H1 (cell line): ENCODE data around the gene GPR18. TPM values are rescaled to one million over a fixed set of nuclear protein-coding genes. Genes with fewer than 3 reads are reported as not detected.

Source experiments
- CTCF ChIA-PET: fragments of 300-600 bp; sonication (Branson Sonifier 250); formaldehyde crosslinking; loops from one replicate; lab custom pipeline; 2021; ENCODE audit not compliant: partially characterized antibody; lab: Charles Lee
- POLR2A ChIA-PET: fragments of 300-600 bp; sonication (Branson Sonifier 250); formaldehyde crosslinking; loops from one replicate; lab custom pipeline; 2021; ENCODE audit warnings: inconsistent platforms; ENCODE audit not compliant: partially characterized antibody; lab: Charles Lee
- DNase-seq, 2 experiments: peaks; one replicate each; pipeline versions ENCODE4 v3.0.0 to v3.0.0-alpha.2; 2010 to 2022; ENCODE audit warnings: low spot score in 2 of 2, low read depth in 1 of 2, mixed read lengths in 1 of 2
- FAIRE-seq: peaks from 2 replicates; lab custom pipeline; 2011; peaks lifted over from hg19 to GRCh38; lab: Jason Lieb, UNC
- H2AFZ ChIP-seq: 2 replicates; pipeline ENCODE4 v1.8.1; 2012; ENCODE audit warnings: low read length, inconsistent platforms
- H2AK5ac ChIP-seq: 2 replicates; pipeline ENCODE4 v1.6.1; 2013; ENCODE audit warnings: low read depth, low read length
- H2BK120ac ChIP-seq: replicated peaks from 2 replicates; pipeline ENCODE3; 2013; ENCODE audit warnings: low read depth, low read length, inconsistent platforms
- H2BK12ac ChIP-seq: 2 replicates; pipeline ENCODE4 v1.6.1; 2013; ENCODE audit warnings: low read depth, low read length
- H2BK15ac ChIP-seq: 2 replicates; pipeline ENCODE4 v1.6.1; 2013; ENCODE audit warnings: low read length
- H2BK20ac ChIP-seq: 2 replicates; pipeline ENCODE4 v1.6.1; 2013; ENCODE audit warnings: low read length
- H2BK5ac ChIP-seq: 2 replicates; pipeline ENCODE4 v1.6.1; 2013; ENCODE audit warnings: low read depth, low read length
- H3K14ac ChIP-seq: 2 replicates; pipeline ENCODE4 v1.6.1; 2013; ENCODE audit warnings: inconsistent platforms; ENCODE audit not compliant: insufficient read length
- H3K18ac ChIP-seq: 2 replicates; pipeline ENCODE4 v1.6.1; 2013; ENCODE audit warnings: low read length; ENCODE audit errors: extremely low read depth
- H3K23ac ChIP-seq: 2 replicates; pipeline ENCODE4 v1.6.1; 2013; ENCODE audit warnings: inconsistent platforms; ENCODE audit not compliant: insufficient read length
- H3K23me2 ChIP-seq: 2 replicates; pipeline ENCODE4 v1.6.1; 2013; ENCODE audit warnings: low read depth, low read length
- H3K27ac ChIP-seq: 2 replicates; pipeline ENCODE4 v1.6.1; 2011; ENCODE audit warnings: low read depth, low read length, inconsistent platforms
- H3K27me3 ChIP-seq, 4 experiments: replicated peaks in 1 of 4; 1 replicate in 1 of 4; 2 replicates in 3 of 4; pipeline versions ENCODE4 v1.6.1 to v1.8.1; 2011 to 2013; ENCODE audit warnings: low read length in 3 of 4, mild to moderate bottlenecking in 3 of 4, inconsistent platforms in 2 of 4, mixed read lengths in 2 of 4, moderate library complexity in 1 of 4; ENCODE audit not compliant: control insufficient read depth in 3 of 4, insufficient read depth in 3 of 4; ENCODE audit errors: extremely low read depth in 1 of 4
- H3K36me3 ChIP-seq, 4 experiments: 2 replicates each; pipeline versions ENCODE4 v1.6.1 to v1.8.1; 2011 to 2013; ENCODE audit warnings: mild to moderate bottlenecking in 4 of 4, low read length in 3 of 4, moderate library complexity in 2 of 4, control low read depth in 1 of 4, inconsistent platforms in 1 of 4; ENCODE audit not compliant: insufficient read depth in 4 of 4, control insufficient read depth in 2 of 4
- H3K4ac ChIP-seq: replicated peaks from 2 replicates; pipeline ENCODE3; 2013; ENCODE audit warnings: low read length, low read depth, mixed read lengths, inconsistent platforms; ENCODE audit not compliant: insufficient read length
- H3K4me1 ChIP-seq, 4 experiments: replicated peaks in 1 of 4; 1 replicate in 1 of 4; 2 replicates in 3 of 4; pipeline versions ENCODE4 v1.6.1 to v1.8.1; 2011 to 2013; ENCODE audit warnings: low read length in 3 of 4, inconsistent platforms in 2 of 4, mixed read lengths in 1 of 4; ENCODE audit not compliant: insufficient read depth in 4 of 4, control insufficient read depth in 3 of 4
- H3K4me2 ChIP-seq, 2 experiments: 2 replicates each; pipeline versions ENCODE4 v1.6.1 to v1.8.1; 2011 to 2013; ENCODE audit warnings: low read depth in 2 of 2, low read length in 2 of 2, control low read depth in 1 of 2, inconsistent platforms in 1 of 2, mild to moderate bottlenecking in 1 of 2; ENCODE audit not compliant: insufficient read depth in 1 of 2
- H3K4me3 ChIP-seq, 4 experiments: fragments of 200-600, 300-600 bp in 1 of 4; sonication (generic), shearing (Covaris generic), sonication (Bioruptor Twin) in 1 of 4; 2 replicates each; pipeline versions ENCODE4 v1.5.1 to v1.8.1; 2011 to 2016; ENCODE audit warnings: low read length in 4 of 4, low read depth in 3 of 4, control low read depth in 2 of 4, inconsistent platforms in 2 of 4, mild to moderate bottlenecking in 2 of 4, mixed read lengths in 1 of 4, moderate library complexity in 1 of 4; ENCODE audit not compliant: insufficient read depth in 2 of 4; ENCODE audit errors: extremely low read depth in 1 of 4
- H3K56ac ChIP-seq: replicated peaks from 2 replicates; pipeline ENCODE3; 2013; ENCODE audit warnings: low read depth, mild to moderate bottlenecking, mixed read lengths, low read length, inconsistent platforms; ENCODE audit not compliant: insufficient read length
- H3K79me1 ChIP-seq: 2 replicates; pipeline ENCODE4 v1.6.1; 2013; ENCODE audit warnings: low read depth, low read length, control low read depth
- H3K79me2 ChIP-seq, 2 experiments: 2 replicates each; pipeline versions ENCODE4 v1.6.1 to v1.8.1; 2012 to 2013; ENCODE audit warnings: low read length in 2 of 2, mild to moderate bottlenecking in 2 of 2, inconsistent platforms in 1 of 2; ENCODE audit not compliant: insufficient read depth in 2 of 2, control insufficient read depth in 1 of 2
- H3K9ac ChIP-seq, 4 experiments: replicated peaks in 1 of 4; 1 replicate in 1 of 4; 2 replicates in 3 of 4; pipeline versions ENCODE4 v1.6.1 to v1.8.1; 2011 to 2013; ENCODE audit warnings: low read depth in 3 of 4, low read length in 3 of 4, control low read depth in 2 of 4, mild to moderate bottlenecking in 2 of 4, moderate library complexity in 2 of 4, inconsistent platforms in 1 of 4; ENCODE audit errors: extremely low read depth in 1 of 4
- H3K9me3 ChIP-seq, 2 experiments: 2 replicates each; pipeline versions ENCODE4 v1.6.1 to v1.8.1; 2012 to 2013; ENCODE audit warnings: mild to moderate bottlenecking in 2 of 2, moderate library complexity in 2 of 2, control low read depth in 1 of 2, inconsistent platforms in 1 of 2, low read depth in 1 of 2, low read length in 1 of 2, mixed read lengths in 1 of 2; ENCODE audit not compliant: insufficient read depth in 2 of 2
- H4K20me1 ChIP-seq, 2 experiments: replicated peaks in 1 of 2; 2 replicates each; pipeline versions ENCODE3 to v1.8.1; 2011 to 2013; ENCODE audit warnings: inconsistent platforms in 2 of 2, low read length in 2 of 2, mild to moderate bottlenecking in 1 of 2; ENCODE audit not compliant: insufficient read depth in 2 of 2, control insufficient read depth in 1 of 2
- H4K5ac ChIP-seq: 2 replicates; pipeline ENCODE4 v1.6.1; 2013; ENCODE audit warnings: low read length, low read depth, mixed read lengths, inconsistent platforms; ENCODE audit not compliant: insufficient read length
- H4K8ac ChIP-seq: 2 replicates; pipeline ENCODE4 v1.8.0; 2013; ENCODE audit warnings: mild to moderate bottlenecking, moderate library complexity, low read length, inconsistent platforms; ENCODE audit not compliant: insufficient read depth; ENCODE audit errors: extremely low read depth
- H4K91ac ChIP-seq: replicated peaks from 2 replicates; pipeline ENCODE3; 2013; ENCODE audit warnings: low read length, mixed read lengths, inconsistent platforms; ENCODE audit not compliant: insufficient read length
- BACH1 ChIP-seq: IDR thresholded peaks from 2 replicates; pipeline ENCODE4 v1.6.1; 2012; ENCODE audit warnings: low read length, improper control_type of control experiment
- CBX5 ChIP-seq: fragments of 300-800, 300-1000 bp; sonication (generic); IDR thresholded peaks from 2 replicates; pipeline ENCODE4 v1.7.1; 2016; ENCODE audit warnings: antibody characterized with exemption, low read length, low read depth
- EP300 ChIP-seq, 2 experiments: IDR thresholded peaks; 1 replicate in 1 of 2; 2 replicates in 1 of 2; pipeline ENCODE4 v1.6.1; 2011 to 2012; ENCODE audit warnings: low read depth in 2 of 2, low read length in 2 of 2, mild to moderate bottlenecking in 2 of 2, borderline replicate concordance in 1 of 2, inconsistent platforms in 1 of 2, moderate library complexity in 1 of 2
- HDAC2 ChIP-seq, 2 experiments: fragments of 300-600 bp in 1 of 2; sonication (generic) in 1 of 2; IDR thresholded peaks; 2 replicates each; pipeline ENCODE4 v1.6.1; 2011 to 2012; ENCODE audit warnings: low read depth in 2 of 2, low read length in 2 of 2, mild to moderate bottlenecking in 2 of 2, moderate library complexity in 2 of 2, borderline replicate concordance in 1 of 2, inconsistent platforms in 1 of 2
- RFX5 ChIP-seq: IDR thresholded peaks from 2 replicates; pipeline ENCODE4 v1.6.1; 2011; ENCODE audit warnings: low read depth, low read length, improper control_type of control experiment, borderline replicate concordance
- RNF2 ChIP-seq: fragments of 200-900, 300-1000 bp; sonication (generic); IDR thresholded peaks from 2 replicates; pipeline ENCODE4 v1.7.1; 2016; ENCODE audit warnings: borderline replicate concordance, low read depth, mild to moderate bottlenecking, antibody characterized with exemption, low read length; ENCODE audit not compliant: poor library complexity, severe bottlenecking; ENCODE audit errors: missing control alignments
- SIX5 ChIP-seq: IDR thresholded peaks from 2 replicates; pipeline ENCODE4 v1.6.1; 2011; ENCODE audit warnings: mild to moderate bottlenecking, low read depth, low read length
- SP1 ChIP-seq: IDR thresholded peaks from 2 replicates; pipeline ENCODE4 v1.6.1; 2011; ENCODE audit warnings: low read depth, low read length
- TBP ChIP-seq: IDR thresholded peaks from 2 replicates; pipeline ENCODE4 v1.6.1; 2011; ENCODE audit warnings: low read depth, low read length, improper control_type of control experiment
- TEAD4 ChIP-seq: IDR thresholded peaks from 2 replicates; pipeline ENCODE4 v1.6.1; 2012; ENCODE audit warnings: low read depth, low read length, inconsistent platforms, mixed read lengths
- ZNF274 ChIP-seq: IDR thresholded peaks from 2 replicates; pipeline ENCODE4 v1.7.0; 2012; ENCODE audit warnings: low read length, borderline replicate concordance; ENCODE audit errors: extremely low read depth
- WGBS, 2 experiments: shearing (Covaris generic) in 1 of 2; methylation state at CpG; one replicate each; pipeline versions ENCODE4 v1.1.6 to v1.1.7; 2013 to 2015; ENCODE audit warnings: low lambda C conversion rate in 2 of 2, mixed read lengths in 2 of 2, inconsistent platforms in 1 of 2, low coverage in 1 of 2, missing lambda C conversion rate in 1 of 2; ENCODE audit not compliant: insufficient replicate concordance in 2 of 2, insufficient coverage in 1 of 2, insufficient read length in 1 of 2; ENCODE audit errors: extremely low coverage in 1 of 2, missing lambda C conversion rate in 1 of 2; 5-methylcytosine and 5-hydroxymethylcytosine counted together
- polyA plus RNA-seq, 7 experiments: library from polyadenylated mRNA; depleted of rRNA in 3 of 7; stranded (reverse) in 5 of 7; unstranded in 2 of 7; fragments of >200 nt in 5 of 7; fragments of 200-250 nt in 2 of 7; gene quantifications; 1 replicate in 5 of 7; 2 replicates in 1 of 7; 4 replicates in 1 of 7; pipeline versions ENCODE4 v1.2.1 to v1.2.3, GENCODE V29; 2011 to 2013; ENCODE audit warnings: missing spikeins in 2 of 7, mixed read lengths in 2 of 7
- total RNA-seq: library from RNA; stranded (reverse); fragmentation: NEBNext Ultra II Directional; extraction: Animal tissue kit (Norgen Biotek cat#: 25700); gene quantifications from 2 replicates; pipeline ENCODE4 v1.2.1, GENCODE V29; 2021
- TF ChIP-seq, protein P1 (sequence below): IDR thresholded peaks from 2 replicates; pipeline ENCODE4 v1.6.1; 2012; ENCODE audit warnings: low read length, inconsistent platforms

GPR18 gene
- total and polyA plus RNA-seq, 2 of the 8 experiments (the other 6 are each of a cell fraction or from before 2014, with no cell fraction given) = not detected

DNA sequence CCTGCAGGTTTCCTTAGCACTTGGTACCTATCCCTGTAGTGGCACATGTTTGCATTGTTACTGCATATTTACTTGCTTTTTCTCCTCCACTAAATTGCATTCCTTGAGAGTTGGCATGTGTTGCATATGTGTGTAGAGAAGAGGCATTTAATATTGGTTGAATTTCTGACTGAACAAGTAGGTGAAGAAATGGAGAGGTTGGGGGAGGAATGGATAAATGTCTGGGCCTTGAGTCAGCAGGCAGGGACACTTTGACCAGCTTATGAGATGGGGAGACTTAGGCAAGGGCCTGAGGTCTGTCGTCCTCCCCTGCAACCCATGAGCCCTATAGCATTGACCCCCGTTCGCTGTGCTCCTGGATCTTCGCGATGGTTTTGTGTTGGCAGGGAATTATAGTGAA lies 2.0 kb upstream of the GPR18 start:
- H2BK20ac ChIP-seq = no peak overlapping the region
- no peak overlapping the region for H2BK5ac ChIP-seq
- H3K56ac ChIP-seq = no peak overlapping the region
- no peak overlapping the region for H3K27ac ChIP-seq
- no peaks in the 10 kb centered on the region; a peak in 1 of 7 replicates for H3K4me1 ChIP-seq
- no peaks in the 10 kb centered on the region for H3K27me3 ChIP-seq
- FAIRE-seq = no peak
- H4K91ac ChIP-seq = no peak overlapping the region
- H2AK5ac ChIP-seq = no peak overlapping the region
- H3K4ac ChIP-seq = no peak overlapping the region
- H4K5ac ChIP-seq = no peak overlapping the region
- H3K79me1 ChIP-seq = no peaks in the 10 kb centered on the region
- no peak overlapping the region for H2BK15ac ChIP-seq
- no peak overlapping the region for H3K14ac ChIP-seq
- no peak overlapping the region for H4K8ac ChIP-seq
- peaks cover 0 to 2% (median under 1%) of the 10 kb centered on the region in 4 experiments; a peak in 3 of 8 replicates for H3K36me3 ChIP-seq
- no peak overlapping the region for H3K9ac ChIP-seq
- no peak overlapping the region for H3K4me3 ChIP-seq
- DNase-seq = no peak
- ChIA-PET POLR2A (interaction anchor here (0.8 to 1.3 kb wide), 4 partner anchors 9 to 83 kb away, joined by 3 to 5 read pairs (median 3); partner anchors contain the start of gene UBAC2), CTCF (interaction anchor here (0.9 to 2.5 kb wide), 7 partner anchors 10 to 93 kb away, joined by 3 to 17 read pairs (median 4); no protein-coding TSS in a partner anchor)
- H3K9me3 ChIP-seq = no peaks in the 10 kb centered on the region
- no peaks in the 10 kb centered on the region for H3K79me2 ChIP-seq
- H2AFZ ChIP-seq = no peak overlapping the region
- no peaks in the 10 kb centered on the region for H3K23me2 ChIP-seq
- no peak overlapping the region for H3K4me2 ChIP-seq
- H2BK120ac ChIP-seq = no peak overlapping the region
- H3K23ac ChIP-seq = no peak overlapping the region
- H3K18ac ChIP-seq = no peak overlapping the region
- WGBS, 2 experiments = 97% methylated on average over 5 of the region's 5 CpGs; no CpG with 5 or more reads in 1 of the 2 experiments
- H2BK12ac ChIP-seq = no peak overlapping the region
- H4K20me1 ChIP-seq = peaks cover 0 to 3% of the 10 kb centered on the region in 2 experiments
- TF ChIP-seq EP300 (IDR thresholded peaks at IDR 0.05; ENCODE audit: borderline replicate concordance in 1 of 2, low read depth in 2 of 2, low read length in 2 of 2) (no peak), TEAD4 (no peak), ZNF274 (no peak), RFX5 (no peak), CBX5 (no peak), TBP (no peak), SP1 (no peak), SIX5 (no peak), HDAC2 (IDR thresholded peaks at IDR 0.05; ENCODE audit: borderline replicate concordance in 1 of 2, low read depth in 2 of 2, low read length in 2 of 2) (no peak), BACH1 (no peak), RNF2 (no peak)
- TF ChIP-seq, protein P1, sequence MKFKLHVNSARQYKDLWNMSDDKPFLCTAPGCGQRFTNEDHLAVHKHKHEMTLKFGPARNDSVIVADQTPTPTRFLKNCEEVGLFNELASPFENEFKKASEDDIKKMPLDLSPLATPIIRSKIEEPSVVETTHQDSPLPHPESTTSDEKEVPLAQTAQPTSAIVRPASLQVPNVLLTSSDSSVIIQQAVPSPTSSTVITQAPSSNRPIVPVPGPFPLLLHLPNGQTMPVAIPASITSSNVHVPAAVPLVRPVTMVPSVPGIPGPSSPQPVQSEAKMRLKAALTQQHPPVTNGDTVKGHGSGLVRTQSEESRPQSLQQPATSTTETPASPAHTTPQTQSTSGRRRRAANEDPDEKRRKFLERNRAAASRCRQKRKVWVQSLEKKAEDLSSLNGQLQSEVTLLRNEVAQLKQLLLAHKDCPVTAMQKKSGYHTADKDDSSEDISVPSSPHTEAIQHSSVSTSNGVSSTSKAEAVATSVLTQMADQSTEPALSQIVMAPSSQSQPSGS = no peak
